Measurements from ENCODE around the gene SPATA17. TPM values are rescaled to one million over a fixed set of nuclear protein-coding genes. Genes with fewer than 3 reads are reported as not detected.

Gene SPATA17
- total RNA-seq, 2 donors from 2014 or later, result not detected

- Mint-ChIP-seq H3K9me3 (no peaks in the 10 kb centered on the region), H3K4me3 (no peak overlapping the region), H3K36me3 (ENCODE audit: low read depth) (no peaks in the 10 kb centered on the region), H3K27ac (no peak overlapping the region), H3K27me3 (peaks cover 3% of the 10 kb centered on the region), H3K4me1 (no peaks in the 10 kb centered on the region)
- ATAC-seq (replicated peaks), result no peak
Observed at GRCh38 chr1:217721692-217722091, 90.5 kb downstream of the SPATA17 start.

GRCh38 chr1:217734973-217735372 lies 103.8 kb downstream of the SPATA17 start:
- H3K36me3 Mint-ChIP-seq (ENCODE audit: low read depth), result no peaks in the 10 kb centered on the region
- H3K4me3 Mint-ChIP-seq, result no peak overlapping the region
- no peaks in the 10 kb centered on the region for H3K9me3 Mint-ChIP-seq
- no peaks in the 10 kb centered on the region for H3K27me3 Mint-ChIP-seq
- no peaks in the 10 kb centered on the region for H3K4me1 Mint-ChIP-seq
- no peak overlapping the region for H3K27ac Mint-ChIP-seq
- no peak for ATAC-seq (replicated peaks)

GRCh38 chr1:217747156-217747769 lies 116.1 kb downstream of the SPATA17 start:
- H3K4me1 Mint-ChIP-seq, result no peaks in the 10 kb centered on the region
- no peak overlapping the region for H3K4me3 Mint-ChIP-seq
- no peak for ATAC-seq (replicated peaks)
- no peaks in the 10 kb centered on the region for H3K27me3 Mint-ChIP-seq
- no peak overlapping the region for H3K27ac Mint-ChIP-seq
- H3K36me3 Mint-ChIP-seq (ENCODE audit: low read depth), result no peaks in the 10 kb centered on the region
- H3K9me3 Mint-ChIP-seq, result no peaks in the 10 kb centered on the region

GRCh38 chr1:217769768-217770167 lies 138.6 kb downstream of the SPATA17 start:
- no peaks in the 10 kb centered on the region for H3K36me3 Mint-ChIP-seq (ENCODE audit: low read depth)
- H3K4me1 Mint-ChIP-seq, result no peaks in the 10 kb centered on the region
- no peak for ATAC-seq (replicated peaks)
- no peak overlapping the region for H3K27ac Mint-ChIP-seq
- H3K9me3 Mint-ChIP-seq, result no peaks in the 10 kb centered on the region
- H3K4me3 Mint-ChIP-seq, result no peak overlapping the region
- H3K27me3 Mint-ChIP-seq, result no peaks in the 10 kb centered on the region

- no peaks in the 10 kb centered on the region for H3K36me3 Mint-ChIP-seq (ENCODE audit: low read depth)
- no peaks in the 10 kb centered on the region for H3K4me1 Mint-ChIP-seq
- H3K4me3 Mint-ChIP-seq, result no peak overlapping the region
Observed at GRCh38 chr1:217770918-217771317, 139.8 kb downstream of the SPATA17 start.

GRCh38 chr1:217776693-217777092 lies 145.5 kb downstream of the SPATA17 start:
- Mint-ChIP-seq H3K9me3 (peaks cover 4% of the 10 kb centered on the region), H3K36me3 (ENCODE audit: low read depth) (no peaks in the 10 kb centered on the region), H3K4me3 (no peak overlapping the region), H3K4me1 (no peaks in the 10 kb centered on the region), H3K27ac (no peak overlapping the region), H3K27me3 (no peaks in the 10 kb centered on the region)
- no peak for ATAC-seq (replicated peaks)

More at GRCh38 chr1:217770918-217771317, 139.8 kb downstream of the SPATA17 start:
- no peak for ATAC-seq (replicated peaks)
- no peak overlapping the region for H3K27ac Mint-ChIP-seq
- H3K9me3 Mint-ChIP-seq, result no peaks in the 10 kb centered on the region
- no peaks in the 10 kb centered on the region for H3K27me3 Mint-ChIP-seq

GRCh38 chr1:217781056-217781455 lies 149.9 kb downstream of the SPATA17 start:
- H3K27ac Mint-ChIP-seq, result no peak overlapping the region
- ATAC-seq (replicated peaks), result no peak
- no peaks in the 10 kb centered on the region for H3K36me3 Mint-ChIP-seq (ENCODE audit: low read depth)
- no peaks in the 10 kb centered on the region for H3K27me3 Mint-ChIP-seq
- H3K9me3 Mint-ChIP-seq, result peaks cover 8% of the 10 kb centered on the region
- H3K4me3 Mint-ChIP-seq, result no peak overlapping the region
- H3K4me1 Mint-ChIP-seq, result no peaks in the 10 kb centered on the region

GRCh38 chr1:217791091-217791490 lies 159.9 kb downstream of the SPATA17 start:
- H3K9me3 Mint-ChIP-seq, result peaks cover 3% of the 10 kb centered on the region
- no peak for ATAC-seq (replicated peaks)

GRCh38 chr1:217805792-217806191 lies 174.6 kb downstream of the SPATA17 start:
- no peak overlapping the region for H3K27ac Mint-ChIP-seq
- no peak overlapping the region for H3K4me3 Mint-ChIP-seq
- H3K36me3 Mint-ChIP-seq (ENCODE audit: low read depth), result no peaks in the 10 kb centered on the region
- no peak for ATAC-seq (replicated peaks)
- no peaks in the 10 kb centered on the region for H3K4me1 Mint-ChIP-seq
- peaks cover 4% of the 10 kb centered on the region for H3K9me3 Mint-ChIP-seq
- no peaks in the 10 kb centered on the region for H3K27me3 Mint-ChIP-seq

More at GRCh38 chr1:217791091-217791490, 159.9 kb downstream of the SPATA17 start:
- Mint-ChIP-seq H3K27ac (no peak overlapping the region), H3K36me3 (ENCODE audit: low read depth) (no peaks in the 10 kb centered on the region), H3K27me3 (no peaks in the 10 kb centered on the region), H3K4me1 (no peaks in the 10 kb centered on the region), H3K4me3 (no peak overlapping the region)

- Mint-ChIP-seq H3K36me3 (ENCODE audit: low read depth) (no peaks in the 10 kb centered on the region), H3K4me3 (no peak overlapping the region), H3K27ac (no peak overlapping the region), H3K27me3 (no peaks in the 10 kb centered on the region), H3K9me3 (peaks cover 2% of the 10 kb centered on the region), H3K4me1 (no peaks in the 10 kb centered on the region)
- ATAC-seq (replicated peaks), result no peak
Observed at GRCh38 chr1:217812175-217812574, 181.0 kb downstream of the SPATA17 start.

- no peaks in the 10 kb centered on the region for H3K36me3 Mint-ChIP-seq (ENCODE audit: low read depth)
- ATAC-seq (replicated peaks), result no peak
- no peaks in the 10 kb centered on the region for H3K27me3 Mint-ChIP-seq
- H3K4me3 Mint-ChIP-seq, result no peak overlapping the region
- H3K4me1 Mint-ChIP-seq, result no peaks in the 10 kb centered on the region
- peaks cover 8% of the 10 kb centered on the region for H3K9me3 Mint-ChIP-seq
- H3K27ac Mint-ChIP-seq, result no peak overlapping the region
Observed at GRCh38 chr1:217813031-217813430, 181.9 kb downstream of the SPATA17 start.

- Mint-ChIP-seq H3K27me3 (no peaks in the 10 kb centered on the region), H3K36me3 (ENCODE audit: low read depth) (no peaks in the 10 kb centered on the region), H3K9me3 (peaks cover 6% of the 10 kb centered on the region), H3K27ac (no peak overlapping the region), H3K4me1 (no peaks in the 10 kb centered on the region), H3K4me3 (no peak overlapping the region)
- ATAC-seq (replicated peaks), result no peak
Observed at GRCh38 chr1:217837691-217838090, 206.5 kb downstream of the SPATA17 start.

GRCh38 chr1:217839161-217839560 lies 208.0 kb downstream of the SPATA17 start:
- Mint-ChIP-seq H3K27ac (no peak overlapping the region), H3K4me3 (no peak overlapping the region), H3K4me1 (no peaks in the 10 kb centered on the region), H3K9me3 (peaks cover 6% of the 10 kb centered on the region), H3K36me3 (ENCODE audit: low read depth) (no peaks in the 10 kb centered on the region), H3K27me3 (no peaks in the 10 kb centered on the region)
- ATAC-seq (replicated peaks), result no peak

- H3K4me1 Mint-ChIP-seq, result no peaks in the 10 kb centered on the region
- no peaks in the 10 kb centered on the region for H3K27me3 Mint-ChIP-seq
- no peaks in the 10 kb centered on the region for H3K36me3 Mint-ChIP-seq (ENCODE audit: low read depth)
- no peak overlapping the region for H3K4me3 Mint-ChIP-seq
- ATAC-seq (replicated peaks), result no peak
- no peak overlapping the region for H3K27ac Mint-ChIP-seq
- H3K9me3 Mint-ChIP-seq, result no peaks in the 10 kb centered on the region
Observed at GRCh38 chr1:217846733-217847132, 215.6 kb downstream of the SPATA17 start.

- no peak overlapping the region for H3K27ac Mint-ChIP-seq
- no peaks in the 10 kb centered on the region for H3K27me3 Mint-ChIP-seq
- ATAC-seq (replicated peaks), result no peak
- no peak overlapping the region for H3K4me3 Mint-ChIP-seq
- H3K36me3 Mint-ChIP-seq (ENCODE audit: low read depth), result no peaks in the 10 kb centered on the region
- no peaks in the 10 kb centered on the region for H3K4me1 Mint-ChIP-seq
- no peaks in the 10 kb centered on the region for H3K9me3 Mint-ChIP-seq
Observed at GRCh38 chr1:217847643-217848042, 216.5 kb downstream of the SPATA17 start.
